SK-MEL-5 (cell line): ENCODE measurements around the gene LHFPL6. TPM values are rescaled to one million over a fixed set of nuclear protein-coding genes. Genes with fewer than 3 reads are reported as not detected.
"Not testable (repeated sequence)": the region's sequence is repeated elsewhere in the genome, so short reads cannot be mapped to it uniquely, and the experiment has no call there.

Source experiments
- DNase-seq: peaks from one replicate; pipeline ENCODE4 v3.0.0-alpha.2; 2016; ENCODE audit warnings: low read depth, low spot score
- in situ Hi-C: cut with HindIII; loops from 2 replicates; pipeline ENCODE4 v1.10.0; 2016; ENCODE audit warnings: low sequenced_read_pairs, high pct_unique_total_duplicates, low pct_unique_long_range_greater_than_20kb
- total RNA-seq: library from RNA; depleted of rRNA; stranded (reverse); fragments of >200 nt; shearing (Covaris generic); gene quantifications from 2 replicates; pipeline ENCODE4 v1.2.3, GENCODE V29; 2014

LHFPL6 gene
- total RNA-seq, 1 experiment from 2014 or later = 17.2 TPM

DNA sequence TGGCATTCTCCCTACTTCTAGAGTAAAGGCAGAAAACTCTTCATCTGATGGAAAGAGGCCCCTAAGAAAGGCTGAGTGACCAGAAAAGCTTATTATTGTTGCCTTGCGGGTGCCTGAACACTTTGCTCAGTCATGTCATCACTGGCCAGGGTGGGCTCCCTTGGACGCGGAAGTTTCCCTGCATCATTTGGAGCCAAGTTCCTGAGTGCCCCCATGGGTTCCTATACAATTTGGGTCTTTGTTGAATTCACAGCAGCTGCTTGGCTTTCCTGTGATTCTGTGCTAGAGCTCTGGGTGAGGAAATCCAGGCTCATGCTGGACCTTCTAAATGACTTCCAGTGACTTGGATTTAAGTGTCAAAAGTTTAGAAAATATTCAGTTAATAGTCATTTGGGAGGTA lies 232.9 kb downstream of the LHFPL6 start:
- in situ Hi-C loops = no loop called here
- no peak for DNase-seq

DNA sequence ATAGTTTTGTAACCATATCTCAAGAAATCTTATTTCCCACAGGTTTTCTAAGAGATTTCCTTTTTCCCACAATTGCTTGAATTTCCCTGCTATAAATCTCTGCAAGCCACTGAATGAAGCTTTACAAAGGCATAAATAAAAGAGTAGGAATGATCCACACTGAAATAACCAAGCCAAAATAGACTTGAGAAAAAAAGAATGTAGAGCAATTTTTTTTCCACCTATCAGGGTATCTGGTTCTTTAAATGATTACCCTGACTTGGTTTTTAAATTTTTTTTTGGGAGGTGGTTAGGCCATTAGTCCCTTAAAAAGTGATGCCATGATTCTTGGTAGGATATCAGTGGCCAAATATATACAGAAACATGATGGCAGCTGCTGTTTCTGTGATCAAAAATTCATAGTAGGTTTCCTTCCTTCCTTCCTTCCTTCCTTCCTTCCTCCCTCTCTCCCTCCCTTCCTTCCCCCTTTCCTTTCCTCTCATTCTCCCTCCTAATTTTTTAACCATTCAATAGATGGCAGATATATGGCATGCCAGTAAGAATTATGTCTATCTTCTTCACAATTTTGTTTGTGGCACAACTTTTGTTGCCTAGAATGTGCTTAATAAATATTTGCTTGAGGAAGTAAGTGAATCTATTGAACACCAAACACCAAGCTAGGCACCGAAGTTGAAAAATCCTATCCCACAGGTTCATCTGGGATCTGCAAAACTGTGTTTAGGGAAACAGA lies 233.7 kb downstream of the LHFPL6 start:
- DNase-seq = no peak
- in situ Hi-C loops = no loop called here

DNA sequence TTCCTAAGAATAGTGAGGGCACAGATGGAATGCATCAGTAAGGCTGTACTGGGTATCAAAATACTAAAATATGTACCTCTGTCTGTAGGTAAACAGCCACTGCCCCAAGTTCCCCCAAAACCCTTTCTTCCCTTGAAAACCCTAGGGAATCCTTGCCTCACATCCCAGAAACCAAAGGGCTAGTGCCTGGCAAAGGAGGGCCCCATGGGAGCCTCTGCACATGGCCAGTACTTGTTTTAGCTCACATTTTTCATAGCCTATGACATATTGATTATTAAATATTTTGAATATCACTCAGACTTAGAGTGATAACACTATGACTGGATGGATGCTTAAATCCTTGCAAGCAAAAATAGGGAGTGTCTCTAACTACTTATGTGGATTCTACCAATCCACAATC lies 237.1 kb downstream of the LHFPL6 start:
- in situ Hi-C loops = no loop called here
- no peak for DNase-seq

DNA sequence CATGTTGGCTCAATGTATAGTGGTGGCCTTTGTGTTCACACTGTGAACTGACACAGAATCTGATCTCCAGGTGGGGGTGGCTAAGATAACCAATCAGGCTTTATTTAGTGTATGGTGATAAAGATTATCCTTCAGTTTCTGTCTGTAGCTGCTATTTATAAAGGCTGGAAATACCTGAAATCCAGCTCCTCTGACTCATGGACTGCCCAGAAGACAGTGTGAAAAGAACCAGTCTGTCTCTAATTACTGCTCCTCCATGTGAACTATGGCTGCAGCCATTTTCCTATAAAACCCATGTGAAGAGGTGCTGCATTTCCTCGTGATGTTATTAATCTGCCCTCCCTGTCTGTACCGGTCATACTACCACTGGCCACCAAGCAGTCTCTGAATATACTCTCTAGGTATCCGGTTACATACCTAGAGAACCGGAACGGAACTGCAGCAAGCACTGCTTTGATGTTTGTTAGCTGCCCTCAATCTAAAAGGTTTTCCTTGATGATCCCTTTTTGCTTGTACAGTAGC lies 238.0 kb downstream of the LHFPL6 start:
- no peak for DNase-seq
- in situ Hi-C loops = no loop called here

DNA sequence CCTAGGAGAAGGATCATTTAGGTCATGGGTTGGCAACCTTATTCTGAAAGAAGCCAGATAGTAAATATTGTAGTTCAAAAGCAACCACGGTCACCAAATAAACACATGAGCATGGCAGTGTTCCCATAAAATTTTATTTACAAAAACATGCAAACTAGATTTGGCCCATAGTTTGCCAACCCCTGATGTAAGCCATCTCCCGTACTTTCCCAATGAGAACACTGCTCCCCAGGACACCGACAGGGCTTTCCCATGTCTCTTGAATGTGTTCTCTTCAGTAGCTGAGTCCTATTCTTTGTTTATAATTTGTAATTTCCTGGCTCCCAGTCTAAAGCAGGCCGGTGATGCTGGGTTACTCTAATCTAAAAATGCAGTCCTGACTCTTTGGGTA lies 239.6 kb downstream of the LHFPL6 start:
- DNase-seq = no peak
- in situ Hi-C loops = no loop called here

DNA sequence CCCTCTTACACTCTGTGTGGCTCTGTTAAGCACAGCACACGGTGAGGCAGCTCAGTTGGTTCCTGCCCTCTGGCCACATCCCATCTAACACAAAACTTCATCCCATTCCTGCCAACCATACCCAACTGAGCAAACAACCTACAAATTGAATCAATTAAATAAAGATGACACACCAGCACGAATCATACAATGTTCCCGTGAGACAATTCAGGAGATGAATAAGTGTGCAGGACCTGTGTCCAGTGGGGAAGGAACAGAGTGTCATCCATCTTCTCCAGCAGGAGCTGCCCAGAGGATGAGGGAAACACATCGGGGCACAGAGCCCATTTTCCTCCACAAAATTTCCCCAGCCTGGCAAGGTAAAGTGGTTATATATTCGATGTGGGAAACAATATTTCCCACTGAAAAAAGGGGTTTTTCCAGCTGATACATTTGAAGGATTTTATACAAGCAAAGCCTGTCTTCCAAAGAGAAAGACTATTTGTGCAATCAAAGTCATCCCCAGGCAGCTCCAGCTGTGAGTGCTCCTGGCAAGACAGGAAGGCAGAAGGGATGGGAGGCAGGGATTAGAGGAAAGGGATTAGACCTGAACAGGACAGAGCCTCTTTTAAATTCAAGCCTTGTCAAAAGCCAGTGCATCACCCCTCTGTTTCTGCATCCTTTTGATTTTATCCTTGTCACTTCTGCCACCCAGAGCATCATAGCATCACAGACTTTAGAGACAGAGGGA lies 240.2 kb downstream of the LHFPL6 start:
- DNase-seq = no peak

DNA sequence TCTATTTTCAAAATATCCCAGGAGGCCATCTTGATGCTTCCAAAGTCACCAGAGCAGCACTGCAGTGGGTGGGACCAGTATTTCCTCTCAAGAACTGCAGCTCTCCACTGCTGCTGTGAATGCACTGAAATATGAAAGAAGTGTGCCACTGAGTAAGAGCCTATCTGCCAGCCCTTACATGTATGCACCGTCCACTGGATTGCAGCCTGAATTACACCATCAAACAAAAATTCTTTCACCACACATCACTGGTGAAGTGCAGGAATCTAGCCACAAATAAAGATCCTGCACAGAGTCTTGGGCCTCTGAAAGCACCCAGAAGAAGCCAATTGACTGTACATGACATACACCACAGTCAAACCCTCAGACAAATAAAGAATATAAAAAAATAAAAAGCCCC lies 249.0 kb downstream of the LHFPL6 start:
- in situ Hi-C loops = no loop called here
- DNase-seq = no peak

More for the DNA sequence above, 240.2 kb downstream of the LHFPL6 start:
- in situ Hi-C loops = no loop called here

DNA sequence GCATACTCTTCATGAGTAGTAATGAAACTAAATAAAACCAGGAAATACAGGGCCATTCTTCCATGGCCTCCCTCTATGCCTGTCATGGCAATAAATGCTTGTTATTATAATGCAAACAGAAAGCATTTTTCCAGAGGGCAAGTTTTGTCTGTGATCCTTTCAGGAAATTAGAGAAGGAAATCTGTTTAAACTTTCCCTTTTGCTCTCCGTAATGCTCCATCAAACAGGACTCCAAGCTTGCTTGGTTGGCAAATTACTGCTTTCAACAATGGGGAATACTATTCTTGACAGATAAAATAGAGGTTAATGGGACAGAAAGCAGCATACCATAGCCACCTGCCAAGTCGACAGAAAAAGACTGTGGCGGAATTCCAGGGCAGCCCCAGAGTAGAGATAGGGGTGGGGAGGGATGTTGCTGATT lies 252.5 kb downstream of the LHFPL6 start:
- in situ Hi-C loops = no loop called here

DNA sequence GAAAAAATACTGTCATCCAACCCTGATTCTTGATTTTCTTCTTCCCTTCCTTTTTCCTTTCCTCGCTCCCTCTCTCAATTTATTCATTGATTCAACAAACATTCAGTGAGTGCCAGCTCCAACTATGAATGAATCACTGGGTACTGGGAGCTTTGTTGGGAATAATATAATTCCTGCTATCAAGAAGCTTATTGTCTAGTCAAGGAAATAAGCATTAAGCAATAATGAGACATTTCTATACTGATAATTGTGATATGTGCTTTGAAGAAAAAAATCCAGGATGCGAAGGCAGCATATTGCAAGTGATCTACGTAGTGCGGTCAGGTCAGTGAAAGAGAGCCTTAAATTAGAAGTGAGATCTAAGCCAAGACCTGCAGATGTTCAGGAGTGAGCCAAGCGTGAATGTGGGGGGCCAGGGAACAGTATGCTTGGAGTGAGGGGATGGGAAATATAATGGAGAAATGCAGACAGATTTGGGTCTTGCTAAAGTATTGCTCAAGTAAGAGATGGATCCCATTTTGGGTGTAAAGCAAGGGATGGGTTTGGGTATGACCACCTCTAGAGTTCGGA lies 253.5 kb downstream of the LHFPL6 start:
- DNase-seq = peak; percentile 65
- in situ Hi-C loops = no loop called here

More for the DNA sequence above, 252.5 kb downstream of the LHFPL6 start:
- DNase-seq = no peak

DNA sequence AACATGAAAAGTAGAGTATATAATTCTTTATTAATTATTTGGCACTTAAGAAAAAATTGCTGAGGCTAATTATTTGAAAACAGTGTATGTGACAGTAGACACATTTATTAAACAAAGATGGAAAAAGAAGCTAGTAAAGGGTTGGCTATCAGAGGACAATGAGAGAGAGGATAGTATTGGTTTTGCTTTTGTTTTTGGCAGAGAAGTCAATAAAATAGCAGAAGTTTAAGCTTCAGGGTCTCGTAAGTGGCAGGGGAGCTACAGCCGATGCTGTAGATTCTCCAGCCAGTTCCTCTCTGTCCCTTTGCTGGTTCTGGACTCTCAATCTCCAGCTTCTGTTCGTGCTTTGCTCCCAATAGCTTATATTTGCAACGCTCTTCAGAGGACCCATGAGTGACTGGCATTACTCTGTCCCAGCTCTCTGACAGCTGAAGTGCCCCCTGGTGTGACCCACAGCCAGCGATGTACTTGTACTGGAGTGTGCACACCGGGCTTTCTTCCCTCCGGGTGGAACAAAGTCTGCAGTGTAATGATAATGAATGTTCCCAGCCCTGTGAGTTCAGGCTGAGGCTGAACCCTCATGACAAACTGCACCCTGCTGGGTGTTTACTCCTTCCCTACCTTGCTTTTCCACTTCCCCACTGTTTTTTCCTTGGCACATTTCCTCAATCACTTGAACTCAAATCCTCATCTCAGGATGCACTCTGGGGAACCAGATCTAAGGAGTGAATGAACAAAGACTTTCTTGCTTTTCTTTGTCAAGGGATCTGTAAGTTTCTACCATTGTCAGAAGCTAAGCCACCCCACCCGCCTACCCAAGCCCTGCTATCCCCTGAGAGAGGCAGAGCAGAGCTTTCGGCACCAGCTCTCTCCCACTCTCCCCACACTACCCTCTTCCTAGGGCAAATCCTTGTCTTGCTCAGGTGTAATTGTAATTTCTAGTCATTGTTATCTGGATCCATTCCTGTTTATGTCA lies 254.8 kb downstream of the LHFPL6 start:
- DNase-seq = peak; percentile 17
- in situ Hi-C loops = no loop called here

DNA sequence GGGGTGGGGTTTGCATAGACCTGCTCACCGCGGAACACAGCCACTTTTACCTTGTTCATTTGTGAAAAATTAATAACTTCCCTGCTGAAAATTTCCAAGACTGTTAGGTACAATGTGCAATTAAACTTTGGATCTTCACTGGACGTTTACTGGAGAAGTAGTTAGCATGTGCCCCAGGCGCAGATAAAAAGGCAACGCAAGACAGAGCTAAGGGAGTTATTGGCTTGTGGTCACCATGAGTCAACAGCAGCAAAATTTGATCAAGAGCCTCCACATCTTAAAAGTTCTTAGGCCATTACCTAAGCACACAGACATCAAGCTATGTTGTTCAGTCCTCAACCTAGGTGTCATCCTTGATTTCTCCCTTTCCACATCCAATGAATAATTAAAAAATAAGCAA lies 257.0 kb downstream of the LHFPL6 start:
- in situ Hi-C loops = no loop called here
- DNase-seq = no peak

DNA sequence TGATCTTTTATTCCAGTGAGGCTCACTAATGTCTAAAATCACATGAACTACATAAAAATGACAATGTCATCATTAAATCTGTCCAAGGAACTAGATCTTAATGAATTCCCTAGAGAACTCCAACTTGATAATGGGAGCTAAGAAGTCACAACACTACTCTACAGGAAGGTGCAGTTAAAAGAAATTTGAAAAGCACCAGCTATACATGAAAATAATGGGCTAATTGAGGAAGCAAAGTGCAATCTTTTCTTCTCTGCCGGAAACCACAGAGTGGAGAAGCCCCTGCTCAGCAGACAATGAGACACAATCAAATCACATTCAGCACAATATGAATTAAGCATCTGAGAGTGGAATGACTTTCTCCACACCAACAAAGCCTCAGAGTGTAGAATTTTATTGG lies 261.7 kb downstream of the LHFPL6 start:
- DNase-seq = peak; percentile 26
- in situ Hi-C loops = no loop called here

DNA sequence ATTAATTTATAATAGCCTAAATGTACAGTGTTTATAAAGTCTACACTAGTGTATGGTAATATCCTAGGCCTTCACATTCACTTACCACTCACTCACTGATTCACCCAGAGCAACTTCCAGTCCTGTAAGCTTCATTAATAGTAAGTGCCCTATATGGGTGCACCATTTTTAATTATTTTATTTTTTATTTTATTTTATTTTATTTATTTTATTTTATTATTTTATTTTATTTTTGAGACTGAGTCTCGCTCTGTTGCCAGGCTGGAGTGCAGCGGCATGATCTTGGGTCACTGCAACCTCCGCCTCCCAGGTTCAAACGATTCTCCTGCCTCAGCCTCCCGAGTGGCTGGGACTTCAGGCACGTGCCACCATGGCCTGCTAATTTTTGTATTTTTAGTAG lies 264.9 kb downstream of the LHFPL6 start:
- DNase-seq, in situ Hi-C loops: not testable (repeated sequence)

DNA sequence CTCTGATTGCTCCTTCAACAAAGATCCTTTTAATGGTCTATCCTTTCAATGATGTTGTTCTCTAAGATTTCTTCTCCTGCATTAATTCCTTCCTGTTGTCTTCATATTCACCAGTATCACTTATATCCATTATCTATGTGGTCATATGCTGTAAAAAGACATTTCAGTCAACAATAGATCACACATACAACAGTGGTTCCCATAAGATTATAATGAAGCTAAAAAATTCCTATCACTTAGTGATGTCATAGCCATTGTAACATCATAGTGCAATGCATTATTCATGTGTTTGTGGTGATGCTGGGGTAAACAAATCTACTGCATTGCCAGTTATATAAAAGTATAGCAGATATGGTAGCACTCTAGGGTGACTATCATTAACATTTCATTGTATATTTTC lies 266.1 kb downstream of the LHFPL6 start:
- no peak for DNase-seq
- in situ Hi-C loops = no loop called here

DNA sequence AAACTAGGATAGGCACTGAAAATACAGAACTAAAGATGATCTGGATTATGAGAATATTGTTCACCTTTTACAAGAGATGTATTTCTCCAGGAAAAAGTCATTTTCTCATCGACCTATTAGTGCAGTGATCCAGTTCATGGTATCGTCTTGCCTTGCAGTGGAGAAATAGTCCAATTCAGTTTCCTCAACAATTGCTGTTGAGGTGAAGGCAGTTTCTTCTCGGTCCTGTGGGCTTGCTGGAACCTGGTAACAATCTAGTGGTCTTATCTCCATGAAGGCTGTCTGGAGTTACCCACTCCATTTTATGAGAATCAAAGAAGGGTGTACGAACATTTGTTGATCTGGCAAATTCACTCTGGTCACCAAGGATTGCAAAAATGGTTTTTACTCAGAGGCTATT lies 266.8 kb downstream of the LHFPL6 start:
- in situ Hi-C loops = no loop called here
- DNase-seq = no peak

DNA sequence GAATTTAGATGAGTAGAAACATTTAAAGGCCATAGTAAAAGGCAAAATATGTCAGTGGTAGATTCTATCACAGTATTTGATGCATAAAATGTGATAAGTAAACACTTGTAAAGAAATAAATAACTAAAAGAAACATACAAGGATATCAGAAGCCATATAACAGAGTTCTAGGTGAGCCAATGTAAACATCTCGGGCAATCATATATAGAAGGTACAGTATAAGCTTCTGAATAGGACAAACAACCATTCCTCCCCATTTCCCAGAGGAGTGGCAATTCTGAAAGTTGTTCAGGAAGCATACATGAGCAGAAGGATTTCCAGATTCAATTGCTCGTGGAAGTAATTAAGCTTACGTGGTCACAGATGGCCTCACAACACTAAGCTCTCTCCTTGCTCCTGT lies 267.3 kb downstream of the LHFPL6 start:
- DNase-seq = no peak
- in situ Hi-C loops = no loop called here

DNA sequence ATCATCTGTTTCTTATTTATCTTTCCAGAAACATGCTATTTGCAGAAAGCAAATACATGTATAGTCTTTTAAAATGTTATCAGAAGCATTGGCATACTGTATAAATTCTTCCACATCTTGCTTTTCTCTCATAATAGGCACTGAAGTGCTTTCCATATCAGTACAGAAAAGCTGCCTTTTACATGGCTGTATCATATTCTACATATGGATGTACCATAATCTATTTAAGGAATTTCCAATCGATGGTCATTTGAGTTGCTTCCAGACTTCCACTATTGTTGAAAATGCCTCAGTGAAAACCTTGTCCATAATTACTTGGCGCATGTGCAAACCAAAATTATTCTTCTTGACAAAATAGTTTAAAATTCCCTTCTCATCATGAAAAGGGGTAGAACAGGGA lies 272.5 kb downstream of the LHFPL6 start:
- in situ Hi-C loops = no loop called here
- DNase-seq = no peak
